Breast epithelium (tissue), 4 donors: Measurements from ENCODE around the gene DGAT2. TPM values are rescaled to one million over a fixed set of nuclear protein-coding genes. Genes with fewer than 3 reads are reported as not detected.

ENCODE experiments used
- DNase-seq, 2 donors: peaks; one replicate each; pipeline ENCODE4 v3.0.0-alpha.2; 2019; ENCODE audit warnings: low spot score in 2 of 2
- H3K27ac ChIP-seq, 2 donors: fragments of 200-600 bp; sonication (generic) in 1 of 2; one replicate each; pipeline ENCODE4 v1.5.1; 2016 to 2019; ENCODE audit warnings: mild to moderate bottlenecking in 1 of 2
- H3K27me3 ChIP-seq, 2 donors: fragments of 200-600 bp; sonication (generic) in 1 of 2; one replicate each; pipeline versions ENCODE4 v1.5.1 to v1.6.0; 2017 to 2019; ENCODE audit warnings: control low read depth in 1 of 2, mild to moderate bottlenecking in 1 of 2
- H3K36me3 ChIP-seq: fragments of 200-600 bp; one replicate; pipeline ENCODE4 v1.5.1; 2019
- H3K4me1 ChIP-seq, 2 donors: fragments of 200-600 bp; sonication (generic); one replicate each; pipeline ENCODE4 v1.5.1; 2016 to 2019; ENCODE audit warnings: control low read depth in 1 of 2
- H3K4me3 ChIP-seq, 3 donors: fragments of 200-600 bp; sonication (generic); 1 replicate in 2 of 3; 2 replicates in 1 of 3; pipeline ENCODE4 v1.5.1; 2016 to 2019; ENCODE audit warnings: mild to moderate bottlenecking in 3 of 3, moderate library complexity in 2 of 3
- H3K9me3 ChIP-seq, 2 donors: fragments of 200-600 bp; sonication (generic) in 1 of 2; one replicate each; pipeline ENCODE4 v1.5.1; 2016 to 2019; ENCODE audit warnings: control low read depth in 1 of 2
- POLR2A ChIP-seq: fragments of 450-650 bp; IDR thresholded peaks from one replicate; pipeline ENCODE4 v1.6.1; 2016; ENCODE audit warnings: antibody characterized with exemption, mild to moderate bottlenecking, moderate library complexity
- POLR2AphosphoS5 ChIP-seq, 3 donors: sonication (generic); formaldehyde crosslinking; IDR thresholded peaks; one replicate each; pipeline ENCODE4 v1.6.1; 2017; ENCODE audit warnings: antibody characterized with exemption in 3 of 3
- intact Hi-C: fragments of 100-400 bp; cut with DNase I; formaldehyde crosslinking; loops from one replicate; pipeline ENCODE4 v1.15.1; 2023; ENCODE audit warnings: low total_unique reads
- total RNA-seq, 3 donors: library from RNA; depleted of rRNA; stranded (reverse); fragments of >200 nt; gene quantifications; one replicate each; pipeline ENCODE4 v1.1.0, GENCODE V29; 2016
- TF ChIP-seq, protein P1 (sequence below), 3 donors: fragments of 450-650 bp; IDR thresholded peaks; one replicate each; pipeline ENCODE4 v1.5.1; 2016 to 2017; ENCODE audit warnings: antibody characterized with exemption in 3 of 3, mild to moderate bottlenecking in 3 of 3, moderate library complexity in 3 of 3

Gene DGAT2
- total RNA-seq, 3 donors from 2014 or later, result 26.2 to 134 (median 36.1) TPM

DNA sequence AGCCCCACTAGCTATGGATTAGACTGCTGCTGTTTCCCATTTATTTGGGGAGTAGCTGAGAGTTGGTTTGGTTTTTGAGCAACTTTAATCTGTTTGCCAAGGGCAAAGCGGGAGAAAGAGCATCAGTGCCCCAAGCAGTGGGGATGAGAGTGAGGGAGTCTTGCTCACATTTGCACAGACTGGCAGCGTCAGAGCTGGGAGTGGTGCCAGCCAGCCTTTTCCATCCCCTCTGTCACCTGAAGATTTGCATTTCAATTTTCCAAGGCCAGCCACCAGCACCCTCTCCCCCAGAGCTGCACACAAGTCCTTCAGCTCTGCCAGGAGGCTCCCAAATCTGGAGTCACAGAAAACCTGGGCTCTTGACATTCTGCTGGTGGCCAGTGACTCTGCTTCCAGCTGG, 25.4 kb downstream of the DGAT2 start:
- no peaks in the 10 kb centered on the region for H3K4me1 ChIP-seq
- no peak overlapping the region for H3K4me3 ChIP-seq
- DNase-seq, result no peak
- no peaks in the 10 kb centered on the region for H3K27me3 ChIP-seq
- no peaks in the 10 kb centered on the region for H3K36me3 ChIP-seq
- TF ChIP-seq POLR2A (no peak), POLR2AphosphoS5 (IDR thresholded peaks at IDR 0.05) (no peak)
- TF ChIP-seq, protein P1, sequence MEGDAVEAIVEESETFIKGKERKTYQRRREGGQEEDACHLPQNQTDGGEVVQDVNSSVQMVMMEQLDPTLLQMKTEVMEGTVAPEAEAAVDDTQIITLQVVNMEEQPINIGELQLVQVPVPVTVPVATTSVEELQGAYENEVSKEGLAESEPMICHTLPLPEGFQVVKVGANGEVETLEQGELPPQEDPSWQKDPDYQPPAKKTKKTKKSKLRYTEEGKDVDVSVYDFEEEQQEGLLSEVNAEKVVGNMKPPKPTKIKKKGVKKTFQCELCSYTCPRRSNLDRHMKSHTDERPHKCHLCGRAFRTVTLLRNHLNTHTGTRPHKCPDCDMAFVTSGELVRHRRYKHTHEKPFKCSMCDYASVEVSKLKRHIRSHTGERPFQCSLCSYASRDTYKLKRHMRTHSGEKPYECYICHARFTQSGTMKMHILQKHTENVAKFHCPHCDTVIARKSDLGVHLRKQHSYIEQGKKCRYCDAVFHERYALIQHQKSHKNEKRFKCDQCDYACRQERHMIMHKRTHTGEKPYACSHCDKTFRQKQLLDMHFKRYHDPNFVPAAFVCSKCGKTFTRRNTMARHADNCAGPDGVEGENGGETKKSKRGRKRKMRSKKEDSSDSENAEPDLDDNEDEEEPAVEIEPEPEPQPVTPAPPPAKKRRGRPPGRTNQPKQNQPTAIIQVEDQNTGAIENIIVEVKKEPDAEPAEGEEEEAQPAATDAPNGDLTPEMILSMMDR (IDR thresholded peaks at IDR 0.05), result no peak
- no peaks in the 10 kb centered on the region for H3K9me3 ChIP-seq
- no peak overlapping the region for H3K27ac ChIP-seq
- intact Hi-C loops, result no loop called here

DNA sequence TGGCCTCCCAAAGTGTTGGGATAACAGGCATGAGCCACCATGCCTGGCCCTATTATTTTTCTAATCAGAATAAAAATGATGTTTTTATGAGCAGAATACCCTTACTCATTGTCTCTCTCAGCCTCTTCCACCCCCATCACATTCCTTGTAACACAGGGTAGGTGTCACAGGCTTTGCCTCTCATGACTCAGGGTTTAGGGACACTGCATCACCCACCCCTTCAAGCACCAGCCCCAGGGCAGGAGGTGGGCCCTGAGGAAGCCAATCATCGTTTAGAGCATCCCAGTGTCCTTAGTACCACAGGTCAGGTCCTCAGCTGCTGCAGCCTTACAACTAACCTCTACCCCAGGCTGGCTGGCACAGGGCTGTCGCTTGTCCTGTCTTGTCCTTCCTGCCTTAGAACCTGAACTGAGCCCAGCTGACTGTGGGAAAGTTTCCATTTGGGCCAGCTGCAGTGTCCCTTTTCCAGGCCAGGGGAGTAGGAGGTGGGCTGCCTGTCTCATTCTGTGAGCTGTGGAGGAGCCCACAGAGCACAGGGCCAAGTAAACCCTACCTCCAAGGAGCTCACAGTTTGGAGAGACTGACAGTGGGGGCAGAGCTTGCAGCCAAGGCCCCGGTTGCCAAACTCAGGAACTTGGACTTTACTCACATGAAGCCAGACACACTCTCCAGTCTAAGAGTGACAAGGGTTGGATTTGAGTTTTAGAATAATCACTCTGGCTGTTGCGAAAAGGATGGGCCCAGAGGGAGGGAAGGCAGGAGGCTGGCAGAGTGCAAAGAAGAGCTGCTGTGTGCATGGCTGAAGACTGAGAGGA, 26.9 kb downstream of the DGAT2 start:
- intact Hi-C loops, result loop anchor here (1.0 kb wide), 1 partner anchor 10 kb away; no protein-coding TSS in a partner anchor
- H3K4me1 ChIP-seq, result no peaks in the 10 kb centered on the region
- H3K27ac ChIP-seq, result no peak overlapping the region
- H3K36me3 ChIP-seq, result no peaks in the 10 kb centered on the region
- TF ChIP-seq POLR2AphosphoS5 (IDR thresholded peaks at IDR 0.05) (no peak), POLR2A (no peak)
- TF ChIP-seq, protein P1 (IDR thresholded peaks at IDR 0.05), result no peak
- no peak overlapping the region for H3K4me3 ChIP-seq
- no peaks in the 10 kb centered on the region for H3K9me3 ChIP-seq
- H3K27me3 ChIP-seq, result no peaks in the 10 kb centered on the region
- no peak for DNase-seq

DNA sequence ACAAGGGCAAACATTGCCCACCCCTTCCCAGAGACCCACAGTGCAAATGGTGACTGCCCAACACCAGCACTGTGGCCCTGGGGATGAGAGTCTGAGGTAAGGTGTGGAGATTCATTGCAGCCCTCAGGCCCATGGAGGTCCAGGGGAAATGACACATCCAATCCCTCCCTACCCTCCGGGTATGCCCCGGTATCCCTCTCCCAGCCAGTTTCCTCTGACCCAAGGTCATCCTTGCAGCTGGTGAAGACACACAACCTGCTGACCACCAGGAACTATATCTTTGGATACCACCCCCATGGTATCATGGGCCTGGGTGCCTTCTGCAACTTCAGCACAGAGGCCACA, 27.5 kb downstream of the DGAT2 start:
- Histone ChIP-seq H3K4me1 (peaks cover under 1 to 3% of the 10 kb centered on the region in 2 donors), H3K9me3 (no peaks in the 10 kb centered on the region), H3K36me3 (no peaks in the 10 kb centered on the region), H3K27me3 (no peaks in the 10 kb centered on the region), H3K27ac (no peak overlapping the region), H3K4me3 (no peak overlapping the region)
- intact Hi-C loops, result loop anchor here (1.0 kb wide), 1 partner anchor 11 kb away; no protein-coding TSS in a partner anchor
- TF ChIP-seq POLR2AphosphoS5 (IDR thresholded peaks at IDR 0.05) (no peak), POLR2A (no peak)
- TF ChIP-seq, protein P1 (IDR thresholded peaks at IDR 0.05), result no peak
- DNase-seq, result no peak

DNA sequence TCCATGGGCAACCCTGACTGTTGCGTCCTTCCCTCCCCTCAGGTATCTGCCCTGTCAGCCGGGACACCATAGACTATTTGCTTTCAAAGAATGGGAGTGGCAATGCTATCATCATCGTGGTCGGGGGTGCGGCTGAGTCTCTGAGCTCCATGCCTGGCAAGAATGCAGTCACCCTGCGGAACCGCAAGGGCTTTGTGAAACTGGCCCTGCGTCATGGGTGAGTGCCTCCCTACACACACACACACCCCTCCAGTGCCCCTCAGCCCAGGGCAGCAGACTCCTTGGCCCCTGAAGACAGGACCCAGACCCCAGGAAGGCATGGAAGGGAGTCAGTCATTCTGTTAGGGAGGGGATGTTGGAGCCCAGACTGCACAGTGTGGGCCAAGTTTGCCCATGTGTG, 28.5 kb downstream of the DGAT2 start:
- no peak overlapping the region for H3K27ac ChIP-seq
- no peaks in the 10 kb centered on the region for H3K36me3 ChIP-seq
- no peaks in the 10 kb centered on the region for H3K9me3 ChIP-seq
- H3K4me3 ChIP-seq, result no peak overlapping the region
- DNase-seq, result no peak
- intact Hi-C loops, result no loop called here
- no peaks in the 10 kb centered on the region for H3K27me3 ChIP-seq
- TF ChIP-seq POLR2A, result no peak
- TF ChIP-seq, protein P1 (IDR thresholded peaks at IDR 0.05), result no peak
- no peak for TF ChIP-seq POLR2AphosphoS5 (IDR thresholded peaks at IDR 0.05)
- peaks cover 3 to 9% of the 10 kb centered on the region in 2 donors for H3K4me1 ChIP-seq

DNA sequence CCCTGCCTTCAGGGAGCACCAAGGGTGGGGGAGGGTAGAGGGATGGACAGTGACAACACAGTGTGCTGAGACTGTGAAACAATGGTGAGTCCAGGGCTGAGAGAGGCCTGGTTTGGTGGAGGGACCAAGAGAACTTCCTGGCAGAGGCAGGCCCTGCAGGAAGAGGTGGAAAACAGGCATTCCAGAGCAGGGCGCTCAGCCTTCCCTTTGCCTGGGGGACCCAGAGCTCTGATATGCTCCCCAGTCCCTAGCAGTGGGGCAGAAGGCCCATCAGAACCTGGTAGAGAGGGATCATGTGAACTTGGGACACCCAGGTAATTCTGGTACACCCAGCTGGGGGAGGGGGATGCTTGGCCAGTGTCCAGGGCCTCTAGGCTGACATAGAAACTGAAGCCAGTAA, 29.2 kb downstream of the DGAT2 start:
- Histone ChIP-seq H3K9me3 (no peaks in the 10 kb centered on the region), H3K27me3 (no peaks in the 10 kb centered on the region), H3K36me3 (no peaks in the 10 kb centered on the region), H3K4me1 (peaks cover 6 to 14% of the 10 kb centered on the region in 2 donors), H3K27ac (no peak overlapping the region), H3K4me3 (no peak overlapping the region)
- no peak for TF ChIP-seq POLR2AphosphoS5 (IDR thresholded peaks at IDR 0.05)
- TF ChIP-seq, protein P1 (IDR thresholded peaks at IDR 0.05), result no peak
- TF ChIP-seq POLR2A, result no peak
- intact Hi-C loops, result no loop called here
- DNase-seq, result no peak
